ENCODE measurements around the gene DTWD1. TPM values are rescaled to one million over a fixed set of nuclear protein-coding genes. Genes with fewer than 3 reads are reported as not detected.

DTWD1 gene
- total and polyA plus RNA-seq, 10 of the 15 experiments (the other 5 are each of a cell fraction or from before 2014, with no cell fraction given): 13.9 to 32.0 (median 19.3) TPM

- ChIA-PET RAD21 (ENCODE audit: unreplicated experiment) (no interaction called here), CTCF (no interaction called here), POLR2A (no interaction called here), SMC1A (ENCODE audit: uncharacterized antibody, unreplicated experiment) (no interaction called here)
- Histone ChIP-seq H3K27ac (ENCODE audit: control insufficient read depth, insufficient read depth) (no peak overlapping the region), H3K9me3 (replicated peaks; ENCODE audit: control insufficient read depth, insufficient read depth, low read length) (no peaks in the 10 kb centered on the region; the same call in 2 of the 3 replicates), H2AFZ (ENCODE audit: control insufficient read depth, low read depth, low read length) (no peak overlapping the region), H3K4me2 (ENCODE audit: control insufficient read depth, insufficient read depth) (no peak overlapping the region), H3K36me3 (ENCODE audit: control insufficient read depth in 2 of 2, insufficient read depth in 2 of 2, low read length in 1 of 2) (no peaks in the 10 kb centered on the region), H3K9ac (ENCODE audit: control insufficient read depth, insufficient read depth, low read length) (no peak overlapping the region), H3K4me3 (no peak overlapping the region), H4K20me1 (ENCODE audit: control insufficient read depth, insufficient read depth) (no peaks in the 10 kb centered on the region), H3K27me3 (replicated peaks in 1 of 2; ENCODE audit: control insufficient read depth in 2 of 2, insufficient read depth in 2 of 2, low read length in 1 of 2) (no peaks in the 10 kb centered on the region), H3K79me2 (ENCODE audit: control insufficient read depth, insufficient read depth, low read length) (no peaks in the 10 kb centered on the region), H3K4me1 (ENCODE audit: control insufficient read depth, insufficient read depth, low read length) (no peaks in the 10 kb centered on the region)
- DNase-seq (ENCODE audit: low read depth, low spot score): no peak
- in situ Hi-C loops (cut with MboI): loop anchor here (25.0 kb wide), 1 partner anchor 1268 kb away; the partner anchor contains the start of gene DUT
- no peak for FAIRE-seq
- no peak for TF ChIP-seq RAD51 (IDR thresholded peaks at IDR 0.05)
- TF ChIP-seq ASH2L (IDR thresholded peaks at IDR 0.05; ENCODE audit: borderline replicate concordance, low read depth): no peak
- no peak for TF ChIP-seq ZNF687 (IDR thresholded peaks at IDR 0.05)
- TF ChIP-seq STAT1 (conservative IDR thresholded peaks at IDR 0.05): no peak
- TF ChIP-seq NFYB (IDR thresholded peaks at IDR 0.05; ENCODE audit: insufficient read depth, low read depth, low read length): no peak
- no peak for TF ChIP-seq ATF7 (IDR thresholded peaks at IDR 0.05; ENCODE audit: low read depth)
- TF ChIP-seq EGR1 (IDR thresholded peaks at IDR 0.05; ENCODE audit: borderline replicate concordance in 1 of 2, low read depth in 2 of 2, low read length in 2 of 2): no peak
- no peak for TF ChIP-seq FOXM1 (IDR thresholded peaks at IDR 0.05; ENCODE audit: low read depth, low read length)
- BruUV-seq (replicated peaks): no TSS peak
- intact Hi-C loops (cut with micrococcal nuclease; ENCODE audit: unreplicated experiment): no loop called here
- WGBS (ENCODE audit: insufficient coverage, insufficient replicate concordance, low lambda C conversion rate, missing lambda C conversion rate): 100% methylated on average over 2 of the region's 2 CpGs
- no peak for ATAC-seq
These were observed 16.0 kb upstream of the DTWD1 start for GRCh38 chr15:49604625-49605409.

Data from GM12878 (cell line).